NT2/D1 (cell line): ENCODE measurements around the gene CLP1.

ENCODE experiments used
- SUZ12 ChIP-seq: IDR thresholded peaks from 2 replicates; pipeline ENCODE4 v1.6.1; 2011; ENCODE audit not compliant: insufficient read length, insufficient read depth; ENCODE audit errors: extremely low read depth
- YY1 ChIP-seq: IDR thresholded peaks from 2 replicates; pipeline ENCODE4 v1.6.1; 2011; ENCODE audit not compliant: insufficient read length, insufficient read depth
- ZNF274 ChIP-seq: IDR thresholded peaks from 2 replicates; pipeline ENCODE4 v1.6.1; 2011; ENCODE audit warnings: mild to moderate bottlenecking, low read depth, low read length

GRCh38 chr11:57659669-57660068 lies 2.1 kb downstream of the CLP1 start:
- TF ChIP-seq ZNF274 (no peak), YY1 (no peak), SUZ12 (no peak)
